SJSA1 (cell line): ENCODE data around the gene SART3. TPM values are rescaled to one million over a fixed set of nuclear protein-coding genes. Genes with fewer than 3 reads are reported as not detected.
A peak's percentile ranks its signal among the peaks of the same experiment; 100 is the strongest.

Experiments used
- DNase-seq, 2 experiments: peaks; one replicate each; pipeline ENCODE4 v3.0.0-alpha.2; 2015 to 2020; ENCODE audit warnings: low spot score in 2 of 2, low read depth in 1 of 2
- H3K27ac ChIP-seq: fragments of 250-450 bp; sonication (Bioruptor Pico); 2 replicates; pipeline ENCODE4 v1.5.1; 2020; ENCODE audit warnings: mild to moderate bottlenecking, moderate library complexity
- H3K27me3 ChIP-seq: fragments of 250-450 bp; sonication (Bioruptor Pico); replicated peaks from 2 replicates; pipeline ENCODE4 v1.5.1; 2020; ENCODE audit warnings: mild to moderate bottlenecking, moderate library complexity
- H3K36me3 ChIP-seq: fragments of 250-450 bp; sonication (Bioruptor Pico); 2 replicates; pipeline ENCODE4 v1.5.1; 2020; ENCODE audit warnings: mild to moderate bottlenecking
- H3K4me1 ChIP-seq: fragments of 250-450 bp; sonication (Bioruptor Pico); replicated peaks from 2 replicates; pipeline ENCODE4 v1.6.1; 2021; ENCODE audit warnings: mild to moderate bottlenecking
- H3K4me3 ChIP-seq: fragments of 250-450 bp; sonication (Bioruptor Pico); 2 replicates; pipeline ENCODE4 v1.5.1; 2020; ENCODE audit warnings: mild to moderate bottlenecking
- H3K9me3 ChIP-seq: fragments of 250-450 bp; sonication (Bioruptor Pico); replicated peaks from 2 replicates; pipeline ENCODE4 v1.5.1; 2020; ENCODE audit warnings: mild to moderate bottlenecking
- total RNA-seq: library from RNA; depleted of rRNA; stranded (reverse); fragments of >200 nt; shearing (Covaris generic); gene quantifications from 2 replicates; pipeline ENCODE4 v1.2.3, GENCODE V29; 2014; rRNA removed

The SART3 gene, protein sequence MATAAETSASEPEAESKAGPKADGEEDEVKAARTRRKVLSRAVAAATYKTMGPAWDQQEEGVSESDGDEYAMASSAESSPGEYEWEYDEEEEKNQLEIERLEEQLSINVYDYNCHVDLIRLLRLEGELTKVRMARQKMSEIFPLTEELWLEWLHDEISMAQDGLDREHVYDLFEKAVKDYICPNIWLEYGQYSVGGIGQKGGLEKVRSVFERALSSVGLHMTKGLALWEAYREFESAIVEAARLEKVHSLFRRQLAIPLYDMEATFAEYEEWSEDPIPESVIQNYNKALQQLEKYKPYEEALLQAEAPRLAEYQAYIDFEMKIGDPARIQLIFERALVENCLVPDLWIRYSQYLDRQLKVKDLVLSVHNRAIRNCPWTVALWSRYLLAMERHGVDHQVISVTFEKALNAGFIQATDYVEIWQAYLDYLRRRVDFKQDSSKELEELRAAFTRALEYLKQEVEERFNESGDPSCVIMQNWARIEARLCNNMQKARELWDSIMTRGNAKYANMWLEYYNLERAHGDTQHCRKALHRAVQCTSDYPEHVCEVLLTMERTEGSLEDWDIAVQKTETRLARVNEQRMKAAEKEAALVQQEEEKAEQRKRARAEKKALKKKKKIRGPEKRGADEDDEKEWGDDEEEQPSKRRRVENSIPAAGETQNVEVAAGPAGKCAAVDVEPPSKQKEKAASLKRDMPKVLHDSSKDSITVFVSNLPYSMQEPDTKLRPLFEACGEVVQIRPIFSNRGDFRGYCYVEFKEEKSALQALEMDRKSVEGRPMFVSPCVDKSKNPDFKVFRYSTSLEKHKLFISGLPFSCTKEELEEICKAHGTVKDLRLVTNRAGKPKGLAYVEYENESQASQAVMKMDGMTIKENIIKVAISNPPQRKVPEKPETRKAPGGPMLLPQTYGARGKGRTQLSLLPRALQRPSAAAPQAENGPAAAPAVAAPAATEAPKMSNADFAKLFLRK
- total RNA-seq = 48.8 and 57.3 TPM in 2 replicates

DNA sequence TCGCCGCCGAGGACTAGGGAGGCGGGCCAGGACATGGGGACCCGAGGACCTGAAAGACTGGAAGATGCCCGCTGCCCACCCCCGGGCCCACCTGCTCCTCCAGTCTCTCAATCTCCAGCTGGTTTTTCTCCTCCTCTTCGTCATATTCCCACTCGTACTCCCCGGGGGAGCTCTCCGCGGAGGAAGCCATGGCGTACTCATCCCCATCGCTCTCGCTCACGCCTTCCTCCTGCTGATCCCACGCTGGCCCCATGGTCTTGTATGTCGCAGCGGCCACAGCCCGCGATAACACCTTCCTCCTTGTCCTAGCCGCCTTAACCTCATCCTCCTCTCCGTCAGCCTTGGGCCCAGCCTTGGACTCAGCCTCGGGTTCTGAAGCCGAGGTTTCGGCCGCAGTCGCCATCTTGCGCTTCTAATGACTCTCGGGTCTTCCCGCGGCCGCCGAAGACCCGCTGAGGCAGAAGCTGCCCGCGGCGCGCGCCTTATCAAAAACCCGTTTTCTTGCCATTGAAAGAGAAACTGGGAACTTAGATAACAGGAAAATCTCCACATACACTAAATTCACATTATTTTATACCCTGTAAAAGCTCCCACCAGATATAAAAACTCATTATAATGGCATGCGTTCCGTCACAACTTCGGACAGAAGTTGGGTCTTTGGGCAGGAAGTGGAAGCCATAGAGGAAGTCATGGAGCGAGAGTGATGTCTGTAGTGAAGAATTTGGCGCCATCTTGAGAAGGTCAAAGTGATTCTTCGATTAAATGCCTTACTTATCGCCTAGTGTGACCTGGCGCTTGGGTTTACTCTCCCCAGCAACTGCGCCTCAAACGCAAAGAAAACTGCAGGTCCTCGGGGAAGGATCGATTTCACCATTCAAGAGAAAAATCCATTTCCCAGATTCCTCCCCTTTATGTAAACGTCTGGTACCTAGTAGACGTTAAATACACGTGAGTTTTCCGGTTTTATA, at the start of gene SART3:
Gene SART3 (minus strand): TSS at position 422 of the 968 bp plus-strand sequence. CDS start 19 bp downstream, at position 403.
- peaks cover 21% of the 10 kb centered on the region for H3K4me1 ChIP-seq
- peak within 1 kb of the TSS; percentile 75 for H3K4me3 ChIP-seq
- peak within 1 kb of the TSS; percentile 98 for H3K27ac ChIP-seq
- no peaks in the 10 kb centered on the region for H3K9me3 ChIP-seq
- no peaks in the 10 kb centered on the region for H3K27me3 ChIP-seq
- DNase-seq = peak; percentile 71 to 97
- peaks cover 34% of the 10 kb centered on the region for H3K36me3 ChIP-seq

DNA sequence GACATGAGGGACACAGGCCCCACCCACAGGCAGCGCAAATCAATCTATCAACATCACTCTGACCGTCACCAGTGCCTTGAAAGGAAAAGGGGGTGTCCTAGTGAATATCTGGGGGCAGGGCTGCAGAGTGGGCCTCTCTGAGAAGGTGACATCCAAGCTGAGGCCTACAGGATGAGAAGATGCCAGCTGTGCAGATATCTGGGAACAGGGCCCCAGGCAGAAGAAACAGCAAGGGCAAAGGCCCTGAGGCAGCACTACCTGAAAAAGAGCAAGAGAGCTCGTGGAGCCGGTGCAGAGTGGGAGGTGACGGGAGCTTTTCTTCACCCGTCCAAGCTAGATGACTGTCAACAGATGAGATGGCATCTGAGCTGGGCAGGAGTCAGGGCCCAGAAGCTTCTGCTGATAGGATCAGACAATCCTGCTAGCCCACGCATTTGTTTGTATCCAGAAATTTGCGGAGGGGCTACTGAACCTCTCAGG, 49.4 kb upstream of the SART3 start:
- Histone ChIP-seq H3K27me3 (no peaks in the 10 kb centered on the region), H3K9me3 (0 out of 2 replicates have a peak, but pooled peaks cover 3% of the 10 kb centered on the region), H3K27ac (no peak overlapping the region), H3K4me3 (no peak overlapping the region), H3K36me3 (peaks cover 4% of the 10 kb centered on the region), H3K4me1 (peaks cover 57% of the 10 kb centered on the region)
- peak in 1 of 2 experiments; percentile 94 for DNase-seq

DNA sequence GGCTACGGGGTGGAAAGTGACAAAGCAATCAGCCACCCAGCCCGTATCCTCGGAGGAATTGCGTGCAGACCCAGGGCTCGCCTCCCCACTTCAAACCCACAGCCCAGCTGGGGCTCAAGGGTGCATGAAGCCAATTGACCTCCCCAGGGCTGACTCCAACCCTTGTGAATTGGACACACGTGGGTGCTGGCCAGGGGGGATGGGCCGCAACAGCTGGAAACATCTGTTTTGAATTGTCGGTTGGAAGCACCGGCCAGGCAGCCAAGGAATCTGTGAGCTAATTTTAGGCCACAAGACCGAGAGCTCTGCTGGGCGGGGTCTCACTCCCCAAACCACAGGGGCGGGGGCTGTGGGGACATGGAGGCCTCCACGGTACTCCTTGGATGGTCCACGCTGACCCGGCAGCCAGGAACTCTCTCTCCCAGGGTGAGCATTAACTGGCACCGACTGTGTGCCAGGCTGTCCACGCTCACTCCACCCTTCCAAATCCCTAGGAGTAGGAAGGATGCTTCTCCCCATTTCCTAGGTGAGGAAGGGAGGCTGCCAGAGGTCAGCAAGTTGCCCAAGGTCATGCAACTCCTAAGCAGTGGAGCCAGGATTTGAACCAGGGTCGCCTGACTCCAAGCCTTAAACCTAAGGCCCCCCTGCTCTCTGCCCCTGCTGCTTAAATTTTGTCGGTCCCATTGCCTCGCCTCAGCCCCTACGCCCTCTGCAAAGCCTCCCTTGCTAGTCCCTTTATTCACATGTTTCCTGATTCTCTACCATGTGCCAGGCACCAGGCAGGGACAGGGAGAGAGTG, 48.8 kb upstream of the SART3 start:
- Histone ChIP-seq H3K4me1 (peaks cover 57% of the 10 kb centered on the region), H3K27me3 (no peaks in the 10 kb centered on the region), H3K9me3 (0 out of 2 replicates have a peak, but pooled peaks cover 3% of the 10 kb centered on the region), H3K36me3 (peaks cover 6% of the 10 kb centered on the region), H3K27ac (peak overlapping the region; percentile 3), H3K4me3 (no peak overlapping the region)
- DNase-seq = peak; percentile 100

GRCh38 chr12:108608616-108609015, 47.6 kb upstream of the SART3 start:
- Histone ChIP-seq H3K9me3 (0 out of 2 replicates have a peak, but pooled peaks cover 3% of the 10 kb centered on the region), H3K4me1 (peaks cover 53% of the 10 kb centered on the region), H3K36me3 (peaks cover 6% of the 10 kb centered on the region), H3K27me3 (no peaks in the 10 kb centered on the region), H3K4me3 (no peak overlapping the region), H3K27ac (no peak overlapping the region)
- peak in 1 of 2 experiments; percentile 95 for DNase-seq

DNA sequence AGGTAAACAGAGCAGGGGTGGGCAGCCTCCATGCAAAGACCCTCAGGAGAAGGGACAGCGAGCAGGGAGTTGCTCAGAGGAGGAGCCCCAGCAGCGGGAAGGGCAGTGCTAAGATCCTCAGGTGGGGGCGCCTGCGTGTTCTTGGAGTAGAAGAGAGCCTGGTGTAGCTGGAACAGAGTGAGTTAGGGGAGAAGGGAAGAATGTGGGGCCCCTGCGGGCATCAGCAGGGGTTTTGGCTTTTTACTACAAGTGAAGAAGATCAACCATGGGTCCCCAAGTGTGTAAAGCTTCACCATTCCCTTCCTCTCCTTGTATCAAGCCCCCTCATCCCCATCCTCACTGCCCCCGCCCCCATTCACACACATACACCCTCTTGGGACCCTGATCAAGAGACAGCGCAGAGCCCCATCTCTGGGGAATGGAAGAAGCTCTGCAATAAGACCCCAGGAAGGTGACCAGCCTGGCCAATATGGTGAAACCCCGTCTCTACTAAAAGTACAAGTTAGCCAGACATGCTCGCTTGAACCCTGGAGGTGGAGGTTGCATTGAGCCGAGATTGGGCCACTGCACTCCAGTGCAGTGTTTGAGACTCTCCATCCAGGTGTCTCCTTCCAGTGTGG, 47.1 kb upstream of the SART3 start:
- H3K27me3 ChIP-seq = no peaks in the 10 kb centered on the region
- DNase-seq = peak; percentile 84 to 94
- H3K36me3 ChIP-seq = peaks cover 6% of the 10 kb centered on the region
- H3K9me3 ChIP-seq = 0 out of 2 replicates have a peak, but pooled peaks cover 3% of the 10 kb centered on the region
- no peak overlapping the region for H3K27ac ChIP-seq
- H3K4me1 ChIP-seq = peaks cover 47% of the 10 kb centered on the region
- H3K4me3 ChIP-seq = no peak overlapping the region

DNA sequence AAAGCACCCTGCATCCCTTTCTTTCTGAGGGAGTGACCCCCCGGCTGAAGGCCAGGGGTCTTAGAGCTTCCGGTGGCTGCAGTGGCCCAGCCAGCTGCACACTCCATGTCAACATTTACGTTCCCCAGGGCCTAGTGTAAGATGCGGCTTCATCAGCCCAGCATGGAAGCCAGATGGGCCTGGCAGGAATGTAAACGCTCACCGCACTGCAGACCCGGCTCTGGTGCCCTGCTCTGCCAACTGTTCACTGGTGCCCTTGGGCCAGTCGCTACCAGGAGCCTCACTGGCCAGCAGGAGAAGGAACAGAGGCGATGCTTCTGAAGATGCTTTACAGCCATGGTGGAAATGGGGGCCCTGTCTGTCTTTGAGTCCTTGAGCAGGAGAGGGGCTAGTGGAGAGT, 45.5 kb upstream of the SART3 start:
- Histone ChIP-seq H3K27me3 (no peaks in the 10 kb centered on the region), H3K4me3 (no peak overlapping the region), H3K9me3 (0 out of 2 replicates have a peak, but pooled peaks cover 3% of the 10 kb centered on the region), H3K36me3 (peaks cover 6% of the 10 kb centered on the region), H3K27ac (no peak overlapping the region), H3K4me1 (peaks cover 39% of the 10 kb centered on the region)
- peak; percentile 70 to 91 for DNase-seq

- peaks cover 6% of the 10 kb centered on the region for H3K36me3 ChIP-seq
- H3K27me3 ChIP-seq = no peaks in the 10 kb centered on the region
- peaks cover 37% of the 10 kb centered on the region for H3K4me1 ChIP-seq
- H3K27ac ChIP-seq = no peak overlapping the region
- 0 out of 2 replicates have a peak, but pooled peaks cover 3% of the 10 kb centered on the region for H3K9me3 ChIP-seq
- DNase-seq = peak; percentile 67 to 91
- no peak overlapping the region for H3K4me3 ChIP-seq
Observed at GRCh38 chr12:108605690-108606406, 44.9 kb upstream of the SART3 start.

DNA sequence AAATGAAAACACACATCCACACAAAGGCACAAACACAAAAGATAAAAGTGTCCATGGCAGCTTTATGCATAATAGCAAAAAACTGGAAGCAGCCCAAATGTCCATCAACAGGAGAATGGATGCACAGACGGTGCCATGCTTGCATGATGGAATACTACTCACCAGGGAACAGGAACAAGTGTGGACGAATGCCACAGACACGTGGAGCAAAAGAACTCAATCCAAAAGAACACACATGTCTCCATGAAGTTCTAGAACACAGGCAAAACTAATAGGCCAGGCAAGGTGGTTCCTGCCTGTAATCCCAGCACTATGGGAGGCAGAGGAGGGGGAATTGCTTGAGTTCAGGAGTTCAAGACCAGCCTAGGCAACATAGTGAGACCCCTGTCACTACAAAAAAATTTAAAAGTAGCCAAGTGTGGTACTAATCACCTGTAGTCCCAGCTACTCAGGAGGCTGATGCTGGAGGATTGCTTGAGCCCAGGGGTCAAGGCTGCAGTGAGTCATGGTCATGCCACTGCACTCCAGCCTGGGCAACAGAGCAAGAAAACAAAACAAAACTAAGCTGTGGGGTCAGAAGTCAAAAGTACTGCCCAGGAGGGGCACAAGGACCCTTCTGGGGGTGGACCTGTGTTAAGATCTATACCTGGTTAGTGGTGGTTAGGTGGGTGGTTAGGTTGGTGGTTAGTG, 44.2 kb upstream of the SART3 start:
- Histone ChIP-seq H3K27me3 (no peaks in the 10 kb centered on the region), H3K4me3 (no peak overlapping the region), H3K9me3 (0 out of 2 replicates have a peak, but pooled peaks cover 3% of the 10 kb centered on the region), H3K36me3 (peaks cover 6% of the 10 kb centered on the region), H3K4me1 (peaks cover 36% of the 10 kb centered on the region), H3K27ac (no peak overlapping the region)
- DNase-seq = peak; percentile 83 to 90

- H3K4me1 ChIP-seq = peaks cover 28% of the 10 kb centered on the region
- no peak overlapping the region for H3K4me3 ChIP-seq
- H3K27ac ChIP-seq = no peak overlapping the region
- H3K36me3 ChIP-seq = peaks cover 6% of the 10 kb centered on the region
- H3K9me3 ChIP-seq = 0 out of 2 replicates have a peak, but pooled peaks cover 3% of the 10 kb centered on the region
- DNase-seq = peak; percentile 79 to 92
- H3K27me3 ChIP-seq = no peaks in the 10 kb centered on the region
Observed at GRCh38 chr12:108604208-108604941, 43.4 kb upstream of the SART3 start.

GRCh38 chr12:108603743-108604142, 42.8 kb upstream of the SART3 start:
- Histone ChIP-seq H3K36me3 (peaks cover 6% of the 10 kb centered on the region), H3K27ac (no peak overlapping the region), H3K4me3 (no peak overlapping the region)

More at GRCh38 chr12:108603743-108604142, 42.8 kb upstream of the SART3 start:
- H3K4me1 ChIP-seq = peaks cover 26% of the 10 kb centered on the region
- H3K27me3 ChIP-seq = no peaks in the 10 kb centered on the region
- peak; percentile 75 to 91 for DNase-seq
- H3K9me3 ChIP-seq = 0 out of 2 replicates have a peak, but pooled peaks cover 3% of the 10 kb centered on the region
